Stimulated activated CD8-positive, alpha-beta memory T cell treated with anti-CD3 and anti-CD28 coated beads, Interleukin-4, amount 100 ng/mL, for 1 hour (primary cell): ENCODE results near the gene ANK3.

Experiments
- DNase-seq, 2 donors: peaks; one replicate each; pipeline ENCODE4 v3.0.0-alpha.2; 2020; ENCODE audit warnings: low read depth in 2 of 2, low spot score in 1 of 2

Gene ANK3

GRCh38 chr10:60141896-60142559 lies 247.6 kb downstream of the ANK3 start:
- DNase-seq, result no peak

- DNase-seq, result no peak
These were observed 248.7 kb downstream of the ANK3 start for GRCh38 chr10:60140651-60141632.

- no peak for DNase-seq
These were observed 249.7 kb downstream of the ANK3 start for GRCh38 chr10:60139798-60140566.

- DNase-seq, result no peak
These were observed 250.4 kb downstream of the ANK3 start for GRCh38 chr10:60139290-60139689.

- DNase-seq, result no peak
These were observed 250.8 kb downstream of the ANK3 start for GRCh38 chr10:60138842-60139241.

GRCh38 chr10:60138026-60138425 lies 251.6 kb downstream of the ANK3 start:
- DNase-seq, result no peak

- DNase-seq, result no peak
These were observed 252.2 kb downstream of the ANK3 start for GRCh38 chr10:60137292-60137992.

GRCh38 chr10:60135020-60135419 lies 254.7 kb downstream of the ANK3 start:
- DNase-seq, result no peak

- no peak for DNase-seq
These were observed 255.1 kb downstream of the ANK3 start for GRCh38 chr10:60134548-60134947.

GRCh38 chr10:60130130-60130579 lies 259.5 kb downstream of the ANK3 start:
- no peak for DNase-seq

GRCh38 chr10:60125895-60126294 lies 263.8 kb downstream of the ANK3 start:
- no peak for DNase-seq

- DNase-seq, result no peak
These were observed 265.1 kb downstream of the ANK3 start for GRCh38 chr10:60124536-60124935.

GRCh38 chr10:60123668-60124067 lies 266.0 kb downstream of the ANK3 start:
- no peak for DNase-seq

GRCh38 chr10:60123172-60123571 lies 266.5 kb downstream of the ANK3 start:
- DNase-seq, result no peak

- no peak for DNase-seq
These were observed 267.5 kb downstream of the ANK3 start for GRCh38 chr10:60122190-60122589.

- DNase-seq, result no peak
These were observed 274.7 kb downstream of the ANK3 start for GRCh38 chr10:60114765-60115586.

- no peak for DNase-seq
These were observed 278.9 kb downstream of the ANK3 start for GRCh38 chr10:60110739-60111138.

- DNase-seq, result no peak
These were observed 282.2 kb downstream of the ANK3 start for GRCh38 chr10:60107308-60107976.

- DNase-seq, result no peak
These were observed 284.4 kb downstream of the ANK3 start for GRCh38 chr10:60105295-60105695.
